Activated CD4-positive, alpha-beta T cell treated with anti-CD3 and anti-CD28 coated beads, Interleukin-2, amount 10 ng/mL, durations not matched to agents 24 days and 14 days (primary cell): ENCODE measurements around the gene PKMYT1. TPM values are rescaled to one million over a fixed set of nuclear protein-coding genes. Genes with fewer than 3 reads are reported as not detected.
"Not testable (repeated sequence)": the region's sequence is repeated elsewhere in the genome, so short reads cannot be mapped to it uniquely, and the experiment has no call there.

Experiments used
- DNase-seq: peaks from one replicate; pipeline ENCODE4 v3.0.0; 2022
- H3K27ac Mint-ChIP-seq: one replicate; pipeline ENCODE4 v1.8.0; 2022; ENCODE audit warnings: mild to moderate bottlenecking, mixed read lengths
- H3K27me3 Mint-ChIP-seq: one replicate; pipeline ENCODE4 v1.8.0; 2022; ENCODE audit warnings: mixed read lengths
- H3K36me3 Mint-ChIP-seq: one replicate; pipeline ENCODE4 v1.8.0; 2022; ENCODE audit warnings: low read depth, mild to moderate bottlenecking, mixed read lengths
- H3K4me1 Mint-ChIP-seq: one replicate; pipeline ENCODE4 v1.8.0; 2021; ENCODE audit warnings: mixed read lengths
- H3K4me3 Mint-ChIP-seq: one replicate; pipeline ENCODE4 v1.8.0; 2022; ENCODE audit warnings: mild to moderate bottlenecking, moderate library complexity, mixed read lengths
- H3K9me3 Mint-ChIP-seq: one replicate; pipeline ENCODE4 v1.8.0; 2021; ENCODE audit warnings: mixed read lengths
- intact Hi-C: fragments of 100-400 bp; cut with micrococcal nuclease; formaldehyde crosslinking; loops from one replicate; pipeline ENCODE4 v1.15.1; 2023
- total RNA-seq: library from RNA; stranded (reverse); gene quantifications from 2 replicates; pipeline ENCODE4 v1.2.3, GENCODE V29; 2022

Gene PKMYT1
- total RNA-seq, 1 donor from 2014 or later, result 152 TPM

GRCh38 chr16:2928796-2929195 is 51.5 kb downstream of the PKMYT1 start:
- H3K27ac Mint-ChIP-seq, result no peak overlapping the region
- no peak for DNase-seq
- H3K4me3 Mint-ChIP-seq, result no peak overlapping the region
- H3K4me1 Mint-ChIP-seq, result peaks cover 16% of the 10 kb centered on the region
- peaks cover 2% of the 10 kb centered on the region for H3K36me3 Mint-ChIP-seq
- no peaks in the 10 kb centered on the region for H3K27me3 Mint-ChIP-seq
- intact Hi-C loops, result no loop called here
- H3K9me3 Mint-ChIP-seq, result no peaks in the 10 kb centered on the region

- peaks cover 16% of the 10 kb centered on the region for H3K4me1 Mint-ChIP-seq
- H3K4me3 Mint-ChIP-seq, H3K27ac Mint-ChIP-seq, H3K36me3 Mint-ChIP-seq, H3K9me3 Mint-ChIP-seq, H3K27me3 Mint-ChIP-seq, DNase-seq, intact Hi-C loops: not testable (repeated sequence)
Observed at GRCh38 chr16:2928151-2928550, 52.1 kb downstream of the PKMYT1 start.

GRCh38 chr16:2927010-2927646 is 53.1 kb downstream of the PKMYT1 start:
- Mint-ChIP-seq H3K9me3 (no peaks in the 10 kb centered on the region), H3K27me3 (no peaks in the 10 kb centered on the region), H3K27ac (no peak overlapping the region), H3K36me3 (peaks cover 4% of the 10 kb centered on the region), H3K4me1 (peaks cover 16% of the 10 kb centered on the region), H3K4me3 (no peak overlapping the region)
- peak; percentile 97 for DNase-seq
- intact Hi-C loops, result loop anchor here (2.0 kb wide), 2 partner anchors 16 to 52 kb away; partner anchors contain the start of gene FLYWCH1

- intact Hi-C loops, result loop anchor here (2.0 kb wide), 2 partner anchors 16 to 52 kb away; partner anchors contain the start of gene FLYWCH1
- Mint-ChIP-seq H3K9me3 (no peaks in the 10 kb centered on the region), H3K4me1 (peaks cover 16% of the 10 kb centered on the region), H3K4me3 (no peak overlapping the region), H3K36me3 (peaks cover 8% of the 10 kb centered on the region), H3K27me3 (no peaks in the 10 kb centered on the region), H3K27ac (no peak overlapping the region)
- DNase-seq, result no peak
Observed at GRCh38 chr16:2926650-2926999, 53.6 kb downstream of the PKMYT1 start.

- no peaks in the 10 kb centered on the region for H3K27me3 Mint-ChIP-seq
- intact Hi-C loops, result loop anchor here (2.0 kb wide), 2 partner anchors 15 to 51 kb away; partner anchors contain the start of gene FLYWCH1
- H3K27ac Mint-ChIP-seq, result no peak overlapping the region
- H3K4me1 Mint-ChIP-seq, result peaks cover 16% of the 10 kb centered on the region
- H3K9me3 Mint-ChIP-seq, result no peaks in the 10 kb centered on the region
- peaks cover 8% of the 10 kb centered on the region for H3K36me3 Mint-ChIP-seq
- no peak for DNase-seq
- no peak overlapping the region for H3K4me3 Mint-ChIP-seq
Observed at GRCh38 chr16:2925951-2926649, 54.1 kb downstream of the PKMYT1 start.

GRCh38 chr16:2924901-2925755 is 55.1 kb downstream of the PKMYT1 start:
- no peaks in the 10 kb centered on the region for H3K27me3 Mint-ChIP-seq
- H3K9me3 Mint-ChIP-seq, result no peaks in the 10 kb centered on the region
- intact Hi-C loops, result no loop called here
- peaks cover 16% of the 10 kb centered on the region for H3K4me1 Mint-ChIP-seq
- no peak overlapping the region for H3K4me3 Mint-ChIP-seq
- H3K36me3 Mint-ChIP-seq, result peaks cover 8% of the 10 kb centered on the region
- no peak for DNase-seq
- H3K27ac Mint-ChIP-seq, result no peak overlapping the region

GRCh38 chr16:2923481-2923880 is 56.8 kb downstream of the PKMYT1 start:
- no peaks in the 10 kb centered on the region for H3K9me3 Mint-ChIP-seq
- H3K27me3 Mint-ChIP-seq, result no peaks in the 10 kb centered on the region
- H3K4me3 Mint-ChIP-seq, result no peak overlapping the region
- peaks cover 22% of the 10 kb centered on the region for H3K4me1 Mint-ChIP-seq
- H3K27ac Mint-ChIP-seq, result no peak overlapping the region
- intact Hi-C loops, result no loop called here
- no peak for DNase-seq
- peaks cover 10% of the 10 kb centered on the region for H3K36me3 Mint-ChIP-seq

Other genes starting within 250 kb of the PKMYT1 start
- gene SRRM2, start 227.8 kb downstream of the PKMYT1 start, total RNA-seq, result 635 and 680 TPM in 2 replicates
- 241 and 259 TPM in 2 replicates for gene ELOB, start 203.2 kb downstream of the PKMYT1 start, total RNA-seq
- gene PRSS33, start 192.9 kb downstream of the PKMYT1 start, total RNA-seq, result not detected in 2 replicates
- not detected in 2 replicates for gene PRSS41, start 182.0 kb downstream of the PKMYT1 start, total RNA-seq
- 10.2 and 11.8 TPM in 2 replicates for gene PRSS21, start 163.2 kb downstream of the PKMYT1 start, total RNA-seq
- 9.3 and 11.0 TPM in 2 replicates for gene ZG16B, start 150.1 kb downstream of the PKMYT1 start, total RNA-seq
- not detected in 2 replicates for gene PRSS22, start 122.3 kb downstream of the PKMYT1 start, total RNA-seq
- 21.2 and 22.2 TPM in 2 replicates for gene FLYWCH2, start 97.2 kb downstream of the PKMYT1 start, total RNA-seq
- 63.9 and 64.5 TPM in 2 replicates for gene FLYWCH1, start 68.5 kb downstream of the PKMYT1 start, total RNA-seq
- 0.17 and 0.28 TPM in 2 replicates for gene KREMEN2, start 16.2 kb downstream of the PKMYT1 start, total RNA-seq
- gene PAQR4, start 11.1 kb downstream of the PKMYT1 start, total RNA-seq, result 41.0 and 43.3 TPM in 2 replicates
- gene CLDN9, start 32.5 kb upstream of the PKMYT1 start, total RNA-seq, result not detected in 2 replicates
- gene CLDN6, start 37.7 kb upstream of the PKMYT1 start, total RNA-seq, result not detected in 2 replicates
- gene TNFRSF12A, start 39.9 kb upstream of the PKMYT1 start, total RNA-seq, result 7.3 TPM in 2 replicates
- gene HCFC1R1, start 43.5 kb upstream of the PKMYT1 start, total RNA-seq, result 29.4 TPM in 2 replicates
- gene THOC6, start 43.6 kb upstream of the PKMYT1 start, total RNA-seq, result 55.3 and 57.0 TPM in 2 replicates
- gene BICDL2, start 56.5 kb upstream of the PKMYT1 start, total RNA-seq, result 0.43 and 0.63 TPM in 2 replicates
- 8.1 and 10.2 TPM in 2 replicates for gene MMP25, start 66.1 kb upstream of the PKMYT1 start, total RNA-seq
- 918 and 934 TPM in 2 replicates for gene IL32, start 85.2 kb upstream of the PKMYT1 start, total RNA-seq
- not detected in 2 replicates for gene ZSCAN10, start 118.8 kb upstream of the PKMYT1 start, total RNA-seq
- 0.21 and 0.47 TPM in 2 replicates for gene ZNF205, start 132.1 kb upstream of the PKMYT1 start, total RNA-seq
- 9.5 and 10.6 TPM in 2 replicates for gene ZNF213, start 154.6 kb upstream of the PKMYT1 start, total RNA-seq
- not detected in 2 replicates for gene OR1F1, start 207.8 kb upstream of the PKMYT1 start, total RNA-seq